Vein endothelial cell (primary cell): Measurements from ENCODE around the gene TFAM. TPM values are rescaled to one million over a fixed set of nuclear protein-coding genes. Genes with fewer than 3 reads are reported as not detected.

Experiments used
- total RNA-seq: library from RNA; depleted of rRNA; stranded (reverse); fragments of >200 nt; gene quantifications from 2 replicates; pipeline ENCODE4 v1.2.3, GENCODE V29; 2012

The TFAM gene
- total RNA-seq, result 28.4 and 40.6 TPM in 2 replicates

DNA sequence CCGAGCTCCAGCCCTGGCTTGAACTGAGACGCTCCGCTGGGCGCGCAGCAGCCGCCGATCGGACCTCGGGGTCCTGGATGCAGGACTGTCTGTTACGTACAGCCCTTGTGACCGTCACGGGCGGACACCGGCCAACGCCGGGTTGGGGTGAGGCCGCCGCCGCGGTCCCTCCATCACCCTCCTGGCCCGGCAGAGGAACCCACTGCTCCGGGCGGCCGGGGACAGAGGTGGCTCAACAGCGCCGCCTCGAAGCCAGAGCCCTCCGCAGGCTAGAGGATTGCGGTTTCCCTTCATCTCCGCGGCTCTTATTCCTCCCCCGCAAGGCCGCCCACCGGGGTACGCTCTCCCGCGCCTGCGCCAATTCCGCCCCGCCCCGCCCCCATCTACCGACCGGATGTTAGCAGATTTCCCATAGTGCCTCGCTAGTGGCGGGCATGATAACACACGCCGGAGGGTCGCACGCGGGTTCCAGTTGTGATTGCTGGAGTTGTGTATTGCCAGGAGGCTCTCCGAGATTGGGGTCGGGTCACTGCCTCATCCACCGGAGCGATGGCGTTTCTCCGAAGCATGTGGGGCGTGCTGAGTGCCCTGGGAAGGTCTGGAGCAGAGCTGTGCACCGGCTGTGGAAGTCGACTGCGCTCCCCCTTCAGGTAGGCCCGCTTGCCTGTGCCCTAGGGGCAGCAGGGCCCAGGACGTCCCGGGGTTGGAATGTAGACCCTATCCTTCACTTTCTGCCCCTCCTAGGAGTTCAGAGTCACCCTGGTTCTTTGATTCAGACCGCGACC, at the start of gene TFAM:
TSS of gene TFAM (plus strand) at position 412 of the 785 bp plus-strand sequence. CDS start at position 550, 138 bp downstream.

Other genes starting within 250 kb of the TFAM start
- 9.8 and 14.9 TPM in 2 replicates for gene IPMK, start 117.5 kb upstream of the TFAM start, total RNA-seq
- 26.1 and 40.4 TPM in 2 replicates for gene CISD1, start 116.2 kb upstream of the TFAM start, total RNA-seq
- 14.7 and 20.4 TPM in 2 replicates for gene UBE2D1, start 50.4 kb upstream of the TFAM start, total RNA-seq
- 0.48 and 0.98 TPM in 2 replicates for gene BICC1, start 127.5 kb downstream of the TFAM start, total RNA-seq